Brain microvascular endothelial cell (primary cell): ENCODE data around the gene LRRK1.

Experiments used
- DNase-seq: peaks from one replicate; pipeline ENCODE4 v3.0.0-alpha.2; 2020
- H3K27ac ChIP-seq: fragments of 250-450 bp; sonication (Bioruptor Pico); 2 replicates; pipeline ENCODE4 v1.5.1; 2020; ENCODE audit warnings: mild to moderate bottlenecking, moderate library complexity
- H3K27me3 ChIP-seq: fragments of 250-450 bp; sonication (Bioruptor Pico); replicated peaks from 2 replicates; pipeline ENCODE4 v1.5.1; 2020; ENCODE audit warnings: mild to moderate bottlenecking
- H3K36me3 ChIP-seq: fragments of 250-450 bp; sonication (Bioruptor Pico); replicated peaks from 2 replicates; pipeline ENCODE4 v1.5.1; 2020; ENCODE audit warnings: mild to moderate bottlenecking
- H3K4me3 ChIP-seq: 2 replicates; pipeline ENCODE4 v1.5.1; 2011; ENCODE audit warnings: low read depth, mild to moderate bottlenecking, control low read depth, low read length, moderate library complexity
- CTCF ChIP-seq: IDR thresholded peaks from 2 replicates; pipeline ENCODE4 v1.5.1; 2011; ENCODE audit warnings: low read depth, mild to moderate bottlenecking, moderate library complexity, low read length, control low read depth, inconsistent platforms; ENCODE audit errors: missing control alignments
- in situ Hi-C: cut with HindIII; loops from 2 replicates; pipeline ENCODE4 v1.10.0; 2017; ENCODE audit warnings: low sequenced_read_pairs, low pct_ligation_motif_present

Gene LRRK1

GRCh38 chr15:101043911-101044624 lies 124.9 kb downstream of the LRRK1 start:
- in situ Hi-C loops = no loop called here
- DNase-seq = no peak
- H3K36me3 ChIP-seq = no peaks in the 10 kb centered on the region
- no peak for TF ChIP-seq CTCF
- H3K4me3 ChIP-seq = no peak overlapping the region
- H3K27ac ChIP-seq = no peak overlapping the region
- no peaks in the 10 kb centered on the region for H3K27me3 ChIP-seq

- no peak for TF ChIP-seq CTCF
- Histone ChIP-seq H3K36me3 (no peaks in the 10 kb centered on the region), H3K27me3 (no peaks in the 10 kb centered on the region), H3K27ac (no peak overlapping the region), H3K4me3 (no peak overlapping the region)
- in situ Hi-C loops = no loop called here
- no peak for DNase-seq
Observed at GRCh38 chr15:101044625-101045235, 125.6 kb downstream of the LRRK1 start.

GRCh38 chr15:101045236-101045646 lies 126.1 kb downstream of the LRRK1 start:
- H3K27me3 ChIP-seq = no peaks in the 10 kb centered on the region
- no peak overlapping the region for H3K27ac ChIP-seq
- in situ Hi-C loops = no loop called here
- H3K4me3 ChIP-seq = no peak overlapping the region
- TF ChIP-seq CTCF = no peak
- no peak for DNase-seq
- no peaks in the 10 kb centered on the region for H3K36me3 ChIP-seq

- in situ Hi-C loops = no loop called here
- no peak for DNase-seq
- Histone ChIP-seq H3K27me3 (no peaks in the 10 kb centered on the region), H3K4me3 (no peak overlapping the region), H3K27ac (no peak overlapping the region), H3K36me3 (no peaks in the 10 kb centered on the region)
- no peak for TF ChIP-seq CTCF
Observed at GRCh38 chr15:101045835-101046691, 126.9 kb downstream of the LRRK1 start.

- in situ Hi-C loops = no loop called here
- Histone ChIP-seq H3K27me3 (no peaks in the 10 kb centered on the region), H3K36me3 (no peaks in the 10 kb centered on the region), H3K27ac (no peak overlapping the region), H3K4me3 (no peak overlapping the region)
- no peak for DNase-seq
- TF ChIP-seq CTCF = no peak
Observed at GRCh38 chr15:101046826-101047225, 127.7 kb downstream of the LRRK1 start.
